SK-N-MC (cell line): ENCODE data around the gene FES.

ENCODE experiments used
- FOXP2 ChIP-seq: optimal IDR thresholded peaks from 2 replicates; pipeline ENCODE3; 2011; ENCODE audit warnings: mild to moderate bottlenecking, moderate library complexity; ENCODE audit not compliant: insufficient read depth; ENCODE audit errors: extremely low read length, control extremely low read depth
- POLR2AphosphoS5 ChIP-seq: IDR thresholded peaks from 2 replicates; pipeline ENCODE4 v1.6.1; 2012; ENCODE audit warnings: mild to moderate bottlenecking, low read depth, low read length, borderline replicate concordance

GRCh38 chr15:90857883-90858443 lies 26.3 kb upstream of the FES start:
- TF ChIP-seq POLR2AphosphoS5 (no peak), FOXP2 (no peak)
